Fibroblast of lung (primary cell): Measurements from ENCODE around the gene ABHD13.
"Not testable (repeated sequence)": the region's sequence is repeated elsewhere in the genome, so short reads cannot be mapped to it uniquely, and the experiment has no call there.

Source experiments
- EZH2 ChIP-seq: IDR thresholded peaks from 2 replicates; pipeline ENCODE4 v1.5.1; 2012; ENCODE audit warnings: low read length, control low read depth, mild to moderate bottlenecking; ENCODE audit errors: missing control alignments
- TF ChIP-seq, protein P1 (sequence below), 2 donors: IDR thresholded peaks in 1 of 2; conservative IDR thresholded peaks in 1 of 2; 1 replicate in 1 of 2; 2 replicates in 1 of 2; pipeline ENCODE4 v1.5.1; 2011 to 2012; ENCODE audit warnings: low read length in 2 of 2, control low read depth in 1 of 2, inconsistent platforms in 1 of 2, low read depth in 1 of 2, mild to moderate bottlenecking in 1 of 2

DNA sequence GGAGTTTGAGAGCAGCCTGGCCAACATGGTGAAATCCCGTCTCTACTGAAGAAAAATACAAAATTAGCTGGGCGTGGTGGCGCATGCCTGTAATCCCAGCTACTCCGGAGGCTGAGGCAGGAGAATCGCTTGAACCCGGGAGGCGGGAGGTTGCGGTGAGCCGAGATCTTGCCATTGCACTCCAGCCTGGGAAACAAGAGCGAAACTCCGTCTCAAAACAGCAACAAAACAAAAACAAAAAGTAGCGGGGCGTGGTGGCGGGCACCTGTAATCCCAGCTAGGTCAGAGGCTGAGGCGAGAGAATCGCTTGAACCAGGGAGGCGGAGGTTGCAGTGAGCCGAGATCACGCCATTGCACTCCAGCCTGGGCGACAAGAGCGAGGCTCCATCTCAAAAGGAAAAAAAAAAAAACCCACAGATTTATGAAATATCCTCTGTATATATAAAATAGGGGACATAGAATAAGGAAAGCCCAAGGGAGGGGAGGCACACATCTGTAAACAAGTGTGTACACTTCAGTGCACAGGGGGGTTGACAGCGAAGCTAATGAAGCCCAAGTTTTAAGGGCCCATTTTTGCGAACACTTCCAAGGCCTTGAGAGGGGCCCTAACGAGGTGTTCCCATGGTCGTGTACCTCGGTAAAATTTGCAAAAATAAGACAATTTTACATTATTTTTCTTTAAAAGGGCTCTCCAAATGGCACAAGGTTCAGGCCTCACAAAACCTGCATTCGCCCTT, 717 bp upstream of the ABHD13 start:
- TF ChIP-seq, protein P1, sequence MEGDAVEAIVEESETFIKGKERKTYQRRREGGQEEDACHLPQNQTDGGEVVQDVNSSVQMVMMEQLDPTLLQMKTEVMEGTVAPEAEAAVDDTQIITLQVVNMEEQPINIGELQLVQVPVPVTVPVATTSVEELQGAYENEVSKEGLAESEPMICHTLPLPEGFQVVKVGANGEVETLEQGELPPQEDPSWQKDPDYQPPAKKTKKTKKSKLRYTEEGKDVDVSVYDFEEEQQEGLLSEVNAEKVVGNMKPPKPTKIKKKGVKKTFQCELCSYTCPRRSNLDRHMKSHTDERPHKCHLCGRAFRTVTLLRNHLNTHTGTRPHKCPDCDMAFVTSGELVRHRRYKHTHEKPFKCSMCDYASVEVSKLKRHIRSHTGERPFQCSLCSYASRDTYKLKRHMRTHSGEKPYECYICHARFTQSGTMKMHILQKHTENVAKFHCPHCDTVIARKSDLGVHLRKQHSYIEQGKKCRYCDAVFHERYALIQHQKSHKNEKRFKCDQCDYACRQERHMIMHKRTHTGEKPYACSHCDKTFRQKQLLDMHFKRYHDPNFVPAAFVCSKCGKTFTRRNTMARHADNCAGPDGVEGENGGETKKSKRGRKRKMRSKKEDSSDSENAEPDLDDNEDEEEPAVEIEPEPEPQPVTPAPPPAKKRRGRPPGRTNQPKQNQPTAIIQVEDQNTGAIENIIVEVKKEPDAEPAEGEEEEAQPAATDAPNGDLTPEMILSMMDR (conservative IDR thresholded peaks at IDR 0.05 in 1 of 2, IDR thresholded peaks at IDR 0.05 in 1 of 2; ENCODE audit: low read depth in 1 of 2, low read length in 2 of 2) = not testable (repeated sequence)
- not testable (repeated sequence) for TF ChIP-seq EZH2
